ENCODE results near the gene SIAH2. TPM values are rescaled to one million over a fixed set of nuclear protein-coding genes. Genes with fewer than 3 reads are reported as not detected.

Gene SIAH2
- total and polyA plus RNA-seq, 7 donors, result 8.8 to 15.2 (median 12.8) TPM

GRCh38 chr3:150745832-150746231 lies 17.1 kb downstream of the SIAH2 start:
- H3K4me1 ChIP-seq, result peaks cover 42% of the 10 kb centered on the region
- no peaks in the 10 kb centered on the region for H3K9me3 ChIP-seq
- ATAC-seq (no peak), DNase-seq (no peak)
- H3K36me3 ChIP-seq (ENCODE audit: insufficient read depth in 1 of 2, low read depth in 1 of 2), result peaks cover 0 to 15% of the 10 kb centered on the region in 2 donors
- H3K27me3 ChIP-seq (ENCODE audit: insufficient read depth in 3 of 3, low read length in 2 of 3), result no peaks in the 10 kb centered on the region
- 98 to 100% (median 99%) methylated on average over 3 of the region's 3 CpGs for WGBS, 3 donors
- no peak overlapping the region for H3K27ac ChIP-seq
- H3K4me3 ChIP-seq, result no peak overlapping the region
- TF ChIP-seq CTCF (IDR thresholded peaks at IDR 0.05), result no peak
- intact Hi-C loops (cut with DNase I), result no loop called here

- intact Hi-C loops (cut with DNase I), result no loop called here
- H3K9me3 ChIP-seq, result no peaks in the 10 kb centered on the region
- H3K27me3 ChIP-seq (ENCODE audit: insufficient read depth in 3 of 3, low read length in 2 of 3), result no peaks in the 10 kb centered on the region
- H3K36me3 ChIP-seq (ENCODE audit: insufficient read depth in 1 of 2, low read depth in 1 of 2), result peaks cover 0 to 21% of the 10 kb centered on the region in 2 donors
- ATAC-seq (no peak), DNase-seq (no peak)
- WGBS, 3 donors, result 51 to 73% (median 70%) methylated on average over 1 of the region's 1 CpG
- peaks cover 35% of the 10 kb centered on the region for H3K4me1 ChIP-seq
- H3K4me3 ChIP-seq, result no peak overlapping the region
- H3K27ac ChIP-seq, result no peak overlapping the region
- no peak for TF ChIP-seq CTCF (IDR thresholded peaks at IDR 0.05)
Observed at GRCh38 chr3:150744919-150745211, 18.1 kb downstream of the SIAH2 start.

- ATAC-seq (no peak), DNase-seq (no peak)
- no peak overlapping the region for H3K4me3 ChIP-seq
- peaks cover 0 to 21% of the 10 kb centered on the region in 2 donors for H3K36me3 ChIP-seq (ENCODE audit: insufficient read depth in 1 of 2, low read depth in 1 of 2)
- TF ChIP-seq CTCF (IDR thresholded peaks at IDR 0.05), result no peak
- H3K4me1 ChIP-seq, result peaks cover 32% of the 10 kb centered on the region
- WGBS, 3 donors, result 53 to 72% (median 61%) methylated on average over 8 of the region's 8 CpGs
- intact Hi-C loops (cut with DNase I), result no loop called here
- no peak overlapping the region for H3K27ac ChIP-seq
- no peaks in the 10 kb centered on the region for H3K9me3 ChIP-seq
- no peaks in the 10 kb centered on the region for H3K27me3 ChIP-seq (ENCODE audit: insufficient read depth in 3 of 3, low read length in 2 of 3)
Observed at GRCh38 chr3:150744041-150744918, 18.7 kb downstream of the SIAH2 start.

GRCh38 chr3:150743508-150743907 lies 19.5 kb downstream of the SIAH2 start:
- DNase-seq (no peak), ATAC-seq (no peak)
- peaks cover 0 to 21% of the 10 kb centered on the region in 2 donors for H3K36me3 ChIP-seq (ENCODE audit: insufficient read depth in 1 of 2, low read depth in 1 of 2)
- 78 to 87% (median 84%) methylated on average over 2 of the region's 2 CpGs for WGBS, 3 donors
- no peak overlapping the region for H3K27ac ChIP-seq
- TF ChIP-seq CTCF (IDR thresholded peaks at IDR 0.05), result no peak
- no peak overlapping the region for H3K4me3 ChIP-seq
- H3K9me3 ChIP-seq, result no peaks in the 10 kb centered on the region
- intact Hi-C loops (cut with DNase I), result no loop called here
- H3K27me3 ChIP-seq (ENCODE audit: insufficient read depth in 3 of 3, low read length in 2 of 3), result no peaks in the 10 kb centered on the region
- H3K4me1 ChIP-seq, result peaks cover 31% of the 10 kb centered on the region

- TF ChIP-seq CTCF (IDR thresholded peaks at IDR 0.05), result no peak
- 96 to 98% (median 98%) methylated on average over 4 of the region's 4 CpGs for WGBS, 3 donors
- Histone ChIP-seq H3K4me1 (peaks cover 33% of the 10 kb centered on the region), H3K4me3 (no peak overlapping the region), H3K9me3 (no peaks in the 10 kb centered on the region), H3K27ac (no peak overlapping the region), H3K36me3 (ENCODE audit: insufficient read depth in 1 of 2, low read depth in 1 of 2) (peaks cover 0 to 21% of the 10 kb centered on the region in 2 donors), H3K27me3 (ENCODE audit: insufficient read depth in 3 of 3, low read length in 2 of 3) (no peaks in the 10 kb centered on the region)
- DNase-seq (no peak), ATAC-seq (no peak)
- intact Hi-C loops (cut with DNase I), result no loop called here
Observed at GRCh38 chr3:150742679-150743078, 20.3 kb downstream of the SIAH2 start.

All from psoas muscle (tissue), 8 donors.